Measurements from ENCODE around the gene MYNN. TPM values are rescaled to one million over a fixed set of nuclear protein-coding genes. Genes with fewer than 3 reads are reported as not detected.

MYNN gene
- total and polyA plus RNA-seq, 9 of the 15 experiments (the other 6 are each of a cell fraction or from before 2014, with no cell fraction given), result 10.4 to 35.7 (median 21.3) TPM

DNA sequence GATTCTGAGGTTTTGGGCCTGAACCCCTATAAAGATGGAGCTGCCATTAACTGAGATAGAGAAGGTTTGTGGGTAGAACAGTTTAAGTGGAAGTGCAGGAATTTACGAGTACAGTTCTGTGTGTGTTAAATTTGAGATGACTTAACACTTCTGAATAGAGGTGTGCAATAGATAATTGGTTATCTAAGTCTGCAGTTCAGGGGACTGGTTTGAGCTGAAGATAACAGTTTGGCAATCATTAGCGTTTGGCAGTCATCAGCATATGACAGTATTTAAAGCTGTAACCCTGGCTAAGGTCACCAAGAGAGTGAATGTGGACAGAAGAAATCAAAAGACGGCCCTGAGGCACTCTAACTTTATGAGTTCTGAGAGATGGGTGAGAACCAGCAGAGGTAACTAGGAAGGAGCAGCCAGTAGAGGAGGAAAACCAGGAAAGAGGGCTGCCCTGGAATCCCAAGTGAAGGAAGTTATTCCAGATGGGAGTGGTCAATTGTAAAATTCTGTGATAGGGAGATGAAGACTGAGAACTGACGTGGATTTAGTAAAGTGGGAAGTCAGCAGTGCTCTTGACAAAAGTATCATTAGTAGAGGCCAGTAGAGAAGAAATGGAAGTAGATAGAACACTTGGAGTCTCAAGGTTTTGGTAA lies 8.1 kb downstream of the MYNN start (continued):
- TF ChIP-seq TAF1 (IDR thresholded peaks at IDR 0.05; ENCODE audit: control insufficient read depth, extremely low read depth, insufficient read depth, low read length, severe bottlenecking) (no peak), SOX6 (IDR thresholded peaks at IDR 0.05) (peak; percentile 84), PHB2 (IDR thresholded peaks at IDR 0.05; ENCODE audit: low read depth) (no peak), HCFC1 (IDR thresholded peaks at IDR 0.05; ENCODE audit: low read depth, low read length) (no peak), MEIS2 (IDR thresholded peaks at IDR 0.05; ENCODE audit: partially characterized antibody) (peak; percentile 62), MYNN (IDR thresholded peaks at IDR 0.05) (0 out of 2 replicates have a peak, but pooled peaks have one; percentile 35), MYNN (CRISPR knock-in tag; IDR thresholded peaks at IDR 0.05) (no peak), ZNF780A (CRISPR knock-in tag; IDR thresholded peaks at IDR 0.05) (no peak), BACH1 (tag; IDR thresholded peaks at IDR 0.05) (no peak), MCM7 (IDR thresholded peaks at IDR 0.05) (no peak), ZNF764 (CRISPR knock-in tag; IDR thresholded peaks at IDR 0.05; ENCODE audit: low read depth) (no peak), PURB (CRISPR knock-in tag; IDR thresholded peaks at IDR 0.05; ENCODE audit: low read depth) (no peak), ZNF707 (CRISPR knock-in tag; conservative IDR thresholded peaks at IDR 0.05) (no peak), KHSRP (IDR thresholded peaks at IDR 0.05) (no peak)
- TF ChIP-seq, protein P1, sequence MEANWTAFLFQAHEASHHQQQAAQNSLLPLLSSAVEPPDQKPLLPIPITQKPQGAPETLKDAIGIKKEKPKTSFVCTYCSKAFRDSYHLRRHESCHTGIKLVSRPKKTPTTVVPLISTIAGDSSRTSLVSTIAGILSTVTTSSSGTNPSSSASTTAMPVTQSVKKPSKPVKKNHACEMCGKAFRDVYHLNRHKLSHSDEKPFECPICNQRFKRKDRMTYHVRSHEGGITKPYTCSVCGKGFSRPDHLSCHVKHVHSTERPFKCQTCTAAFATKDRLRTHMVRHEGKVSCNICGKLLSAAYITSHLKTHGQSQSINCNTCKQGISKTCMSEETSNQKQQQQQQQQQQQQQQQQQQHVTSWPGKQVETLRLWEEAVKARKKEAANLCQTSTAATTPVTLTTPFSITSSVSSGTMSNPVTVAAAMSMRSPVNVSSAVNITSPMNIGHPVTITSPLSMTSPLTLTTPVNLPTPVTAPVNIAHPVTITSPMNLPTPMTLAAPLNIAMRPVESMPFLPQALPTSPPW (CRISPR knock-in tag; IDR thresholded peaks at IDR 0.05), result no peak
- TF ChIP-seq, protein P2, sequence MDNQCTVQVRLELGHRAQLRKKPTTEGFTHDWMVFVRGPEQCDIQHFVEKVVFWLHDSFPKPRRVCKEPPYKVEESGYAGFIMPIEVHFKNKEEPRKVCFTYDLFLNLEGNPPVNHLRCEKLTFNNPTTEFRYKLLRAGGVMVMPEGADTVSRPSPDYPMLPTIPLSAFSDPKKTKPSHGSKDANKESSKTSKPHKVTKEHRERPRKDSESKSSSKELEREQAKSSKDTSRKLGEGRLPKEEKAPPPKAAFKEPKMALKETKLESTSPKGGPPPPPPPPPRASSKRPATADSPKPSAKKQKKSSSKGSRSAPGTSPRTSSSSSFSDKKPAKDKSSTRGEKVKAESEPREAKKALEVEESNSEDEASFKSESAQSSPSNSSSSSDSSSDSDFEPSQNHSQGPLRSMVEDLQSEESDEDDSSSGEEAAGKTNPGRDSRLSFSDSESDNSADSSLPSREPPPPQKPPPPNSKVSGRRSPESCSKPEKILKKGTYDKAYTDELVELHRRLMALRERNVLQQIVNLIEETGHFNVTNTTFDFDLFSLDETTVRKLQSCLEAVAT (IDR thresholded peaks at IDR 0.05), result no peak
- TF ChIP-seq, protein P3, sequence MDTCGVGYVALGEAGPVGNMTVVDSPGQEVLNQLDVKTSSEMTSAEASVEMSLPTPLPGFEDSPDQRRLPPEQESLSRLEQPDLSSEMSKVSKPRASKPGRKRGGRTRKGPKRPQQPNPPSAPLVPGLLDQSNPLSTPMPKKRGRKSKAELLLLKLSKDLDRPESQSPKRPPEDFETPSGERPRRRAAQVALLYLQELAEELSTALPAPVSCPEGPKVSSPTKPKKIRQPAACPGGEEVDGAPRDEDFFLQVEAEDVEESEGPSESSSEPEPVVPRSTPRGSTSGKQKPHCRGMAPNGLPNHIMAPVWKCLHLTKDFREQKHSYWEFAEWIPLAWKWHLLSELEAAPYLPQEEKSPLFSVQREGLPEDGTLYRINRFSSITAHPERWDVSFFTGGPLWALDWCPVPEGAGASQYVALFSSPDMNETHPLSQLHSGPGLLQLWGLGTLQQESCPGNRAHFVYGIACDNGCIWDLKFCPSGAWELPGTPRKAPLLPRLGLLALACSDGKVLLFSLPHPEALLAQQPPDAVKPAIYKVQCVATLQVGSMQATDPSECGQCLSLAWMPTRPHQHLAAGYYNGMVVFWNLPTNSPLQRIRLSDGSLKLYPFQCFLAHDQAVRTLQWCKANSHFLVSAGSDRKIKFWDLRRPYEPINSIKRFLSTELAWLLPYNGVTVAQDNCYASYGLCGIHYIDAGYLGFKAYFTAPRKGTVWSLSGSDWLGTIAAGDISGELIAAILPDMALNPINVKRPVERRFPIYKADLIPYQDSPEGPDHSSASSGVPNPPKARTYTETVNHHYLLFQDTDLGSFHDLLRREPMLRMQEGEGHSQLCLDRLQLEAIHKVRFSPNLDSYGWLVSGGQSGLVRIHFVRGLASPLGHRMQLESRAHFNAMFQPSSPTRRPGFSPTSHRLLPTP (IDR thresholded peaks at IDR 0.05; ENCODE audit: borderline replicate concordance, extremely low read depth, insufficient read length), result no peak
- TF ChIP-seq, protein P4, sequence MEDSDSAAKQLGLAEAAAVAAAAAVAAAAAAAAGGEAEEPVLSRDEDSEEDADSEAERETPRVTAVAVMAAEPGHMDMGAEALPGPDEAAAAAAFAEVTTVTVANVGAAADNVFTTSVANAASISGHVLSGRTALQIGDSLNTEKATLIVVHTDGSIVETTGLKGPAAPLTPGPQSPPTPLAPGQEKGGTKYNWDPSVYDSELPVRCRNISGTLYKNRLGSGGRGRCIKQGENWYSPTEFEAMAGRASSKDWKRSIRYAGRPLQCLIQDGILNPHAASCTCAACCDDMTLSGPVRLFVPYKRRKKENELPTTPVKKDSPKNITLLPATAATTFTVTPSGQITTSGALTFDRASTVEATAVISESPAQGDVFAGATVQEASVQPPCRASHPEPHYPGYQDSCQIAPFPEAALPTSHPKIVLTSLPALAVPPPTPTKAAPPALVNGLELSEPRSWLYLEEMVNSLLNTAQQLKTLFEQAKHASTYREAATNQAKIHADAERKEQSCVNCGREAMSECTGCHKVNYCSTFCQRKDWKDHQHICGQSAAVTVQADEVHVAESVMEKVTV (CRISPR knock-in tag; IDR thresholded peaks at IDR 0.05), result no peak
- TF ChIP-seq, protein P5, sequence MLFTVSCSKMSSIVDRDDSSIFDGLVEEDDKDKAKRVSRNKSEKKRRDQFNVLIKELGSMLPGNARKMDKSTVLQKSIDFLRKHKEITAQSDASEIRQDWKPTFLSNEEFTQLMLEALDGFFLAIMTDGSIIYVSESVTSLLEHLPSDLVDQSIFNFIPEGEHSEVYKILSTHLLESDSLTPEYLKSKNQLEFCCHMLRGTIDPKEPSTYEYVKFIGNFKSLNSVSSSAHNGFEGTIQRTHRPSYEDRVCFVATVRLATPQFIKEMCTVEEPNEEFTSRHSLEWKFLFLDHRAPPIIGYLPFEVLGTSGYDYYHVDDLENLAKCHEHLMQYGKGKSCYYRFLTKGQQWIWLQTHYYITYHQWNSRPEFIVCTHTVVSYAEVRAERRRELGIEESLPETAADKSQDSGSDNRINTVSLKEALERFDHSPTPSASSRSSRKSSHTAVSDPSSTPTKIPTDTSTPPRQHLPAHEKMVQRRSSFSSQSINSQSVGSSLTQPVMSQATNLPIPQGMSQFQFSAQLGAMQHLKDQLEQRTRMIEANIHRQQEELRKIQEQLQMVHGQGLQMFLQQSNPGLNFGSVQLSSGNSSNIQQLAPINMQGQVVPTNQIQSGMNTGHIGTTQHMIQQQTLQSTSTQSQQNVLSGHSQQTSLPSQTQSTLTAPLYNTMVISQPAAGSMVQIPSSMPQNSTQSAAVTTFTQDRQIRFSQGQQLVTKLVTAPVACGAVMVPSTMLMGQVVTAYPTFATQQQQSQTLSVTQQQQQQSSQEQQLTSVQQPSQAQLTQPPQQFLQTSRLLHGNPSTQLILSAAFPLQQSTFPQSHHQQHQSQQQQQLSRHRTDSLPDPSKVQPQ (CRISPR knock-in tag; IDR thresholded peaks at IDR 0.05; ENCODE audit: borderline replicate concordance), result no peak

Measured in K562 (cell line).